Measurements from ENCODE around the gene SHROOM3. TPM values are rescaled to one million over a fixed set of nuclear protein-coding genes. Genes with fewer than 3 reads are reported as not detected.

SHROOM3 gene
- total RNA-seq, 2 donors from 2014 or later, result 18.1 to 21.8 TPM

DNA sequence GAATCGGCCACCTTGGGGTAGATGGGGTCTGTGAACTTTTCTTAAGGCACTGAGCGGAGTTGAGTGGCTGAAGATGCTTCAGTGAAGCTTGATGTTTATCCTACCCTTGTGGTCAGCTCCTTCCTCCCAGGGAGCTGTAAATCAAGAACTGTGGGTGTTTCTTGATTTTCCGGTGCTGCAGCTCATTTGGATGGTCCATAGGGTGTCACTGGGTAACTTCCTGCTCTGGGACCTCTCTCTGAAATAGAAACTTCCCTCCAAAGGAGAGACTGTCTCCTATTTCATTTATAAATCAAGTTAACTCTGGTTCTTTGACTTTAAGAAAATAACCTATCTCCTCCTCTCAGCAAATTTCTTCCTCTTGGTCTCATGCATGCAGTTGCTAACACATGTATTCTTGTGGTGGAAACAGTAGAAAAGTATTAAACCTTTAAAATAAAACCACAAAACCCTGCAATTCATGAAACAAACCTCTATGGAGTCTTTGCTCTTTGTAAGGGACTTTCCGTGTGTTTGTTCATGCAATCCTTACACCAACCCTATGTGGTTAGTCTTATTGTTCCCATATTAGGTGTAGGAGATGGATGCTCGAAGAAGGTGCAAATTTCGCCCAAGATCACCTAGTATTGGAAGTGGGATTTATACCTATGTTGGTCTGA, 110.3 kb downstream of the SHROOM3 start:
- H3K9me3 ChIP-seq (ENCODE audit: control insufficient read depth, low read length), result no peaks in the 10 kb centered on the region
- H3K4me1 ChIP-seq (ENCODE audit: control insufficient read depth, insufficient read depth, low read length), result no peaks in the 10 kb centered on the region
- no peak overlapping the region for H3K27ac ChIP-seq (ENCODE audit: low read depth, low read length)
- no peak overlapping the region for H3K9ac ChIP-seq (ENCODE audit: extremely low read depth, low read length, poor library complexity, severe bottlenecking)
- no peak overlapping the region for H3K4me3 Mint-ChIP-seq
- no peak overlapping the region for H3K4me3 ChIP-seq (ENCODE audit: low read length)
- TF ChIP-seq, protein P1, sequence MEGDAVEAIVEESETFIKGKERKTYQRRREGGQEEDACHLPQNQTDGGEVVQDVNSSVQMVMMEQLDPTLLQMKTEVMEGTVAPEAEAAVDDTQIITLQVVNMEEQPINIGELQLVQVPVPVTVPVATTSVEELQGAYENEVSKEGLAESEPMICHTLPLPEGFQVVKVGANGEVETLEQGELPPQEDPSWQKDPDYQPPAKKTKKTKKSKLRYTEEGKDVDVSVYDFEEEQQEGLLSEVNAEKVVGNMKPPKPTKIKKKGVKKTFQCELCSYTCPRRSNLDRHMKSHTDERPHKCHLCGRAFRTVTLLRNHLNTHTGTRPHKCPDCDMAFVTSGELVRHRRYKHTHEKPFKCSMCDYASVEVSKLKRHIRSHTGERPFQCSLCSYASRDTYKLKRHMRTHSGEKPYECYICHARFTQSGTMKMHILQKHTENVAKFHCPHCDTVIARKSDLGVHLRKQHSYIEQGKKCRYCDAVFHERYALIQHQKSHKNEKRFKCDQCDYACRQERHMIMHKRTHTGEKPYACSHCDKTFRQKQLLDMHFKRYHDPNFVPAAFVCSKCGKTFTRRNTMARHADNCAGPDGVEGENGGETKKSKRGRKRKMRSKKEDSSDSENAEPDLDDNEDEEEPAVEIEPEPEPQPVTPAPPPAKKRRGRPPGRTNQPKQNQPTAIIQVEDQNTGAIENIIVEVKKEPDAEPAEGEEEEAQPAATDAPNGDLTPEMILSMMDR (conservative IDR thresholded peaks at IDR 0.05), result no peak
- no peaks in the 10 kb centered on the region for H3K36me3 Mint-ChIP-seq (ENCODE audit: low read depth)
- DNase-seq, result no peak
- no peaks in the 10 kb centered on the region for H3K27me3 Mint-ChIP-seq (ENCODE audit: insufficient read depth)
- WGBS, 2 experiments (ENCODE audit: insufficient coverage in 1 of 2, insufficient read length in 1 of 2), result 92 to 100% methylated on average over 1 to 6 of the region's 6 CpGs
- peaks cover 3% of the 10 kb centered on the region for H3K9me3 Mint-ChIP-seq
- no peak overlapping the region for H3K27ac Mint-ChIP-seq
- no peaks in the 10 kb centered on the region for H3K36me3 ChIP-seq (ENCODE audit: control insufficient read depth, insufficient read depth, low read length)
- peaks cover 25% of the 10 kb centered on the region for H3K4me1 Mint-ChIP-seq
- no peaks in the 10 kb centered on the region for H3K27me3 ChIP-seq (ENCODE audit: control insufficient read depth, insufficient read depth, low read length, poor library complexity, severe bottlenecking)

DNA sequence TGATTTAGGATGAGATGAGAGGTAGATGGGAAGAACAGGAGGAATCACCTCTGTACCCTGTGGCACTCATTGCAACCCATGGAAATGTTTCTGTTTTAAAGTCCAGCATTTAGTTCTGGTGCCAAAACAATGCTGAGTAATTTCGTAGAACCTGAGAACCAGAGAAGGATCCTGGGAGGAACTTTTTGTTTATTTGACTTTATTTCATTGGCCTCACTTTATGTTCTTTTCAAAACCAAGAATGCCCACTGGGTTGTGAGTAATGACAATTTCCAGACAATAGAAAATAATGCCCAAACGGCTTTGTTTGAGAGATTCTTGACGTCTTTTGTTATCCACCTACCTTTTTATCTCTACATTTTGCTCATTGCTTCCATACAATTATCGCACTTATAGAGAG, 111.3 kb downstream of the SHROOM3 start:
- WGBS, 2 experiments (ENCODE audit: insufficient coverage in 1 of 2, insufficient read length in 1 of 2), result 62 to 85% methylated on average over 2 to 4 of the region's 4 CpGs
- H3K4me3 ChIP-seq (ENCODE audit: low read length), result no peak overlapping the region
- no peaks in the 10 kb centered on the region for H3K9me3 ChIP-seq (ENCODE audit: control insufficient read depth, low read length)
- Mint-ChIP-seq H3K27ac (no peak overlapping the region), H3K4me3 (no peak overlapping the region), H3K36me3 (ENCODE audit: low read depth) (no peaks in the 10 kb centered on the region), H3K4me1 (peaks cover 25% of the 10 kb centered on the region), H3K9me3 (peaks cover 3% of the 10 kb centered on the region), H3K27me3 (ENCODE audit: insufficient read depth) (no peaks in the 10 kb centered on the region)
- no peaks in the 10 kb centered on the region for H3K36me3 ChIP-seq (ENCODE audit: control insufficient read depth, insufficient read depth, low read length)
- H3K27ac ChIP-seq (ENCODE audit: low read depth, low read length), result no peak overlapping the region
- H3K4me1 ChIP-seq (ENCODE audit: control insufficient read depth, insufficient read depth, low read length), result no peaks in the 10 kb centered on the region
- no peak overlapping the region for H3K9ac ChIP-seq (ENCODE audit: extremely low read depth, low read length, poor library complexity, severe bottlenecking)
- H3K27me3 ChIP-seq (ENCODE audit: control insufficient read depth, insufficient read depth, low read length, poor library complexity, severe bottlenecking), result no peaks in the 10 kb centered on the region
- no peak for DNase-seq
- TF ChIP-seq, protein P1 (conservative IDR thresholded peaks at IDR 0.05), result no peak

DNA sequence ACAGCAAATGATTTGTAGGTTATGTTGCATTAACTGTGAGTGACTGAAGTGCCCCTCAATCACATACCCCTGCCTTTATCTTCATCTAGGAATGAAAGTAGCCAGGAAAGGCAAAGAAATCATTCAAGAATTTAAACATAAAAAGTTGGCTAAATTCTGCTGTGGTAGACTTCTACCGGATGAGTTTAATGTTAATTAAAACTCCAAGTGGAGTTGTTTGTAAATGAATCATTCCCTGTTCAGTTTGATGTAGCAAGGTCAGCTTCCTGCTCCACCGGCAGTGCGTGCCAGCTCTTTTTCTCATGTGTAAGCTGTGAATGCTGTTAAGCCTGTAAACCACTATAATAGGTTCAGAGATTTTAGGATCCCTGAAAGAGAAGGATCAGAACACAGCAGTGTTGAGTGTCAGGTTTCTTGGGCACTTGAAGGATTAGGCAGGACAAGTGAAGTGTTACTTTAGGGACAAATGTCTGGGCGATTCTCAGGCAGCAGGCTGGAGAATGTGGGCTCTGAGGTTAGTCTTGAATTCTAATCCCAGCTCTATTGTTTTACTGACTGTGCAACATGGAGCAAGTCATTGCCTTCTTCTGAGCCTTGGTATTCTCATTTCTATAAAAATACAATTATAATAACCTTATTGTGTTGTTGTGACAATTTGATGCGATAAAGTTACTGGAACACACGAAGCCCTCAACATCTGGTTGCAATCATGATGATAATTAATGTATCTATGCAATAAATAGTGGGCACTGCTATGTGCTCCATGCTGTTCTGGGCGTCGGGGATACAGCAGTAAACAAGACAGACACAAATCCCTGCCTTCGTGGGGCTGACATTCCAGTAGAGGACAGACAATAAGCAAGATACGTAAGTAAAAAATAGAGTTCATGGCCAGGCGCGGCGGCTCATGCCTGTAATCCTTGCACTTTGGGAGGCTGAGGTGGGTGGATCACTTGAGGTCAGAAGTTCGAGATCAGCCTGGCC, 112.0 kb downstream of the SHROOM3 start:
- WGBS, 2 experiments (ENCODE audit: insufficient coverage in 1 of 2, insufficient read length in 1 of 2), result 76 to 79% methylated on average over 11 to 14 of the region's 14 CpGs
- Mint-ChIP-seq H3K4me3 (no peak overlapping the region), H3K36me3 (ENCODE audit: low read depth) (no peaks in the 10 kb centered on the region), H3K27ac (peak overlapping the region; percentile 31), H3K9me3 (peaks cover 3% of the 10 kb centered on the region), H3K27me3 (ENCODE audit: insufficient read depth) (no peaks in the 10 kb centered on the region), H3K4me1 (peaks cover 25% of the 10 kb centered on the region)
- Histone ChIP-seq H3K27me3 (ENCODE audit: control insufficient read depth, insufficient read depth, low read length, poor library complexity, severe bottlenecking) (no peaks in the 10 kb centered on the region), H3K4me3 (ENCODE audit: low read length) (no peak overlapping the region), H3K9ac (ENCODE audit: extremely low read depth, low read length, poor library complexity, severe bottlenecking) (no peak overlapping the region), H3K9me3 (ENCODE audit: control insufficient read depth, low read length) (no peaks in the 10 kb centered on the region), H3K4me1 (ENCODE audit: control insufficient read depth, insufficient read depth, low read length) (no peaks in the 10 kb centered on the region), H3K27ac (ENCODE audit: low read depth, low read length) (peak overlapping the region; percentile 61), H3K36me3 (ENCODE audit: control insufficient read depth, insufficient read depth, low read length) (no peaks in the 10 kb centered on the region)
- TF ChIP-seq, protein P1 (conservative IDR thresholded peaks at IDR 0.05), result no peak
- peak; percentile 64 for DNase-seq

All from endodermal cell (in vitro differentiated cells).